Skeletal muscle cell (primary cell): ENCODE measurements around the gene AFM.

Source experiments
- DNase-seq: peaks from one replicate; pipeline ENCODE4 v3.0.0-alpha.2; 2010; ENCODE audit warnings: low read depth
- H3K4me3 ChIP-seq: 2 replicates; pipeline ENCODE4 v1.5.1; 2011; ENCODE audit warnings: low read depth, mild to moderate bottlenecking, control low read depth, low read length, moderate library complexity

Gene AFM, protein sequence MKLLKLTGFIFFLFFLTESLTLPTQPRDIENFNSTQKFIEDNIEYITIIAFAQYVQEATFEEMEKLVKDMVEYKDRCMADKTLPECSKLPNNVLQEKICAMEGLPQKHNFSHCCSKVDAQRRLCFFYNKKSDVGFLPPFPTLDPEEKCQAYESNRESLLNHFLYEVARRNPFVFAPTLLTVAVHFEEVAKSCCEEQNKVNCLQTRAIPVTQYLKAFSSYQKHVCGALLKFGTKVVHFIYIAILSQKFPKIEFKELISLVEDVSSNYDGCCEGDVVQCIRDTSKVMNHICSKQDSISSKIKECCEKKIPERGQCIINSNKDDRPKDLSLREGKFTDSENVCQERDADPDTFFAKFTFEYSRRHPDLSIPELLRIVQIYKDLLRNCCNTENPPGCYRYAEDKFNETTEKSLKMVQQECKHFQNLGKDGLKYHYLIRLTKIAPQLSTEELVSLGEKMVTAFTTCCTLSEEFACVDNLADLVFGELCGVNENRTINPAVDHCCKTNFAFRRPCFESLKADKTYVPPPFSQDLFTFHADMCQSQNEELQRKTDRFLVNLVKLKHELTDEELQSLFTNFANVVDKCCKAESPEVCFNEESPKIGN

DNA sequence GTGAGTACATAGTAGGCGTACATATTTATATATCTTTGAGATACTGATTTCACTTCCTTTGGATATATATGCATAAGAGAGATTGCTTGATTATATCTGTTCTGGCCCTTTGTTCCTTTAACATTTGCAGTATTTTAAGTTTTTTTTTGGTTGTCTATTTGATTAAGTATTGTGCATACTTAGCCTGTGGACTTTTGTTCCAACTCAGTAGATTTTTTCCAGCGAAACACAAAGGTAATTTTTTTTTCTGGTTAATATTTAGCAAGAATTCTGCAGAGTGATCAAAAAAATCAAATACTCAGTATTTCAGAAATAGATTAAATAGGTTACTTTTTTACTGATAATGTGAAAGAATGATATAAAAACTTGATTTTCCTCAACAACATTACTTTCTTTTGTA, at the start of gene AFM:
Gene AFM (plus strand): TSS at position 388 of the 400 bp plus-strand sequence. CDS start 31 bp downstream, outside the sequence.
- no peak for DNase-seq
- no peak within 1 kb of the TSS for H3K4me3 ChIP-seq

DNA sequence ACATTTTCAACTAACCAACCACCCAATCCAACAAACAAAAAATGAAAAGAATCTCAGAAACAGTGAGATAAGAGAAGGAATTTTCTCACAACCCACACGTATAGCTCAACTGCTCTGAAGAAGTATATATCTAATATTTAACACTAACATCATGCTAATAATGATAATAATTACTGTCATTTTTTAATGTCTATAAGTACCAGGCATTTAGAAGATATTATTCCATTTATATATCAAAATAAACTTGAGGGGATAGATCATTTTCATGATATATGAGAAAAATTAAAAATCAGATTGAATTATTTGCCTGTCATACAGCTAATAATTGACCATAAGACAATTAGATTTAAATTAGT, 49.8 kb upstream of the AFM start:
- no peak for DNase-seq
- H3K4me3 ChIP-seq, result no peak overlapping the region

DNA sequence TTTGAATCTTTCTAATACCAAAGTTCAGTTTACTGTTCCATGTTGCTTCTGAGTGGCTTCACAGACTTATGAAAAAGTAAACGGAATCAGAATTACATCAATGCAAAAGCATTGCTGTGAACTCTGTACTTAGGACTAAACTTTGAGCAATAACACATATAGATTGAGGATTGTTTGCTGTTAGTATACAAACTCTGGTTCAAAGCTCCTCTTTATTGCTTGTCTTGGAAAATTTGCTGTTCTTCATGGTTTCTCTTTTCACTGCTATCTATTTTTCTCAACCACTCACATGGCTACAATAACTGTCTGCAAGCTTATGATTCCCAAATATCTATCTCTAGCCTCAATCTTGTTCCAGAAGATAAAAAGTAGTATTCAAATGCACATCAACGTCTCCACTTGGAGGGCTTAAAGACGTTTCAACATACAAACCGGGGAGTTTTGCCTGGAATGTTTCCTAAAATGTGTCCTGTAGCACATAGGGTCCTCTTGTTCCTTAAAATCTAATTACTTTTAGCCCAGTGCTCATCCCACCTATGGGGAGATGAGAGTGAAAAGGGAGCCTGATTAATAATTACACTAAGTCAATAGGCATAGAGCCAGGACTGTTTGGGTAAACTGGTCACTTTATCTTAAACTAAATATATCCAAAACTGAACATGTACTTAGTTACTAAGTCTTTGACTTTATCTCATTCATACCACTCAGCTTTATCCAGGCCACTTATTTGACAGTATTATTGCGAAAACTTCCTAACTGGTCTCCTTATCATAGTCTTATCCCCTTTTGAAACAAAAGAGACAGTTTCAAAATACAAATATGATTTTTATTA, 49.2 kb upstream of the AFM start:
- H3K4me3 ChIP-seq, result no peak overlapping the region
- DNase-seq, result no peak

DNA sequence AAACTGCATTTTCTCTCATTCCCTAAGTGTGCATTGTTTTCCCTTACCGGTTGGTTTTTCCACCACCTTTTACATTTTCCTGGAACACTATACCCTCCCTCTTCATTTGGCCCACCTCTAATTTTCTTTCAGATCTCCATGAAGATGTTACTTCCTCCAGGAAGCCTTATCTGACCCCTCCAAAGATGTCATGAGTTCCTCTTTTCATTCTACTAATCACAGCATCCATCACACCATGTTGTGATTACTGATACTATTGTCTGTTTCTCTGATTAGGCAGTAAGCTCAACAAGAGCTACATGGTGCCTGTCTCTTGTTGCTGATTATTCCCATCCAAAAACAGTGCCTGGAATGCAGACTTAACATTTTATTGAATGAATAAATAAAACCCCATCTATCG, 48.4 kb upstream of the AFM start:
- no peak overlapping the region for H3K4me3 ChIP-seq
- DNase-seq, result no peak

DNA sequence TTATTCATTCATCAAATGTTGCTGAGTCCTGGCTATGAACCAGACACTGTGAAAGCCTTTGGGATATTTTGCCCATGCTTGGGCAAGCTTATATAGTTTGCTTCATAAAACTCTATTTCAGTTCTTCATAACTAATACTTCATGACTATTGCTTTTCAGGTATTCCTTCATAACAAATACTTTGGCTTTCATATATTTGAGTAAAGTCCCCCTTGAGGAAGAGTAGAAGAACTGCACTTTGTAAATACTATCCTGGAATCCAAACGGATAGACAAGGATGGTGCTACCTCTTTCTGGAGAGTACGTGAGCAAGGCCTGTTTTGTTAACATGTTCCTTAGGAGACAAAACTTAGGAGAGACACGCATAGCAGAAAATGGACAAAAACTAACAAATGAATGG, 47.2 kb upstream of the AFM start:
- no peak for DNase-seq

DNA sequence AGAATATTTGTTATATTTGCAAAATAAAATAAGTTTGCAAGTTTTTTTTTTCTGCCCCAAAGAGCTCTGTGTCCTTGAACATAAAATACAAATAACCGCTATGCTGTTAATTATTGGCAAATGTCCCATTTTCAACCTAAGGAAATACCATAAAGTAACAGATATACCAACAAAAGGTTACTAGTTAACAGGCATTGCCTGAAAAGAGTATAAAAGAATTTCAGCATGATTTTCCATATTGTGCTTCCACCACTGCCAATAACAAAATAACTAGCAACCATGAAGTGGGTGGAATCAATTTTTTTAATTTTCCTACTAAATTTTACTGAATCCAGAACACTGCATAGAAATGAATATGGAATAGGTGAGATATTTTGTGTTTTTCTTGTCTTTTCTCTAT, 45.6 kb upstream of the AFM start, which contains the start of gene AFP:
Gene AFP (plus strand): TSS at position 238 of the 400 bp plus-strand sequence. CDS start 42 bp downstream, at position 280.
- H3K4me3 ChIP-seq, result no peak within 1 kb of the TSS
- DNase-seq, result no peak

More for the DNA sequence above, 47.2 kb upstream of the AFM start:
- no peak overlapping the region for H3K4me3 ChIP-seq

DNA sequence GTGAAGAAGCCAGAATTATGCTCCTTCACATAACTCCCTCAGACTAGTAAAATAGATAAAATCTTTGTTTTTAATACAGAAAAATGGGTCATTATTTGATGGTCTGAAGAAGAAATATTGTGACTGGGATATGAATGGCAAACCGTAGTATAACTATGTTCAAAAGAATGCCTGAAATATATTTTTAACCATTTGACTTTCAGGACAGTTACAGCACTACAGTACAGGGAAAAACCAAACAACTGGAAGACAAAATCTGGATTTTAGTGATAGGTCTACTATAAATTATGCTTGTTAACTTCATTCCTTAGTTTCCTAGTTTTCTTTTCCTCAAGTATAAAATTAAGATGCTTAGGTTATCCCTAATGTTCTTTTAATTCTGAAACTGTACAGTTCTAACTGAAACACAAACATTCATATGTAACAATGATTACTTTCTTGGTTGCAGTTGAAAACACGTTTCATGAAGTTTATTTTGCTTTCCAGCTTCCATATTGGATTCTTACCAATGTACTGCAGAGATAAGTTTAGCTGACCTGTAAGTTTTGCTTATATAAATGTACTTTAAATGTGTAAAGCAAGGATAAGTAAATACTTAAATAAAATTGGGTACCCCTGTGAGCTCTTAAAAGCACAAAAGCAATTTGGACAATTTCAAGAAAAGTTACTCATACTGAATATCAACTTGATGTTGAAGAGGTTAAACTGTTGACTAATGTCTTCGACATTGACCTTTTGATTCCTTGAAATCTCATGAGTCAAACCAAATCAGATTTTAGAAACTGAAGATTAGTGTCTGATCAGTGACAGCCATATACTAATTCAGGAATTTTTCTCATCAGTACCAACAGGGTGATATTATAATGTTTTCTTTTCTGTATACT, 44.6 kb upstream of the AFM start:
- H3K4me3 ChIP-seq, result no peak overlapping the region
- DNase-seq, result no peak

DNA sequence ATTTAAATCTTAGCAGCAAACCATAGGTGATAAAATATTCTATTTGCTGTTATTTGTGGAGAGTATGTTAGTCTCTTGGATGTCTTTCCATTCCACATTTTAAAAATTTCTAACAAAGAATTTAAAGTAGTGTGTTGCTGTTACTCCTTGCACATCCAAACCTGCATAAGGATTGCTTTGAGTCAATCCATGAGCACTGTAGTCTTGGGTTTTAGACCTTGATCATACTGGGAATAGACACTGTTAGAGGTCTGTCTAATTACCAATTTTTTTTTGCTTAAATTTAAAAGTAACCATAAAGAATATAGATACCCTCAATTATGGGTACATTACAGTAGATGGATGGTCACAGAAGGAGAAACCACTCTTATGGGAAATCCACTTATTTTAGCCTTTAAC, 44.0 kb upstream of the AFM start:
- H3K4me3 ChIP-seq, result no peak overlapping the region
- no peak for DNase-seq

DNA sequence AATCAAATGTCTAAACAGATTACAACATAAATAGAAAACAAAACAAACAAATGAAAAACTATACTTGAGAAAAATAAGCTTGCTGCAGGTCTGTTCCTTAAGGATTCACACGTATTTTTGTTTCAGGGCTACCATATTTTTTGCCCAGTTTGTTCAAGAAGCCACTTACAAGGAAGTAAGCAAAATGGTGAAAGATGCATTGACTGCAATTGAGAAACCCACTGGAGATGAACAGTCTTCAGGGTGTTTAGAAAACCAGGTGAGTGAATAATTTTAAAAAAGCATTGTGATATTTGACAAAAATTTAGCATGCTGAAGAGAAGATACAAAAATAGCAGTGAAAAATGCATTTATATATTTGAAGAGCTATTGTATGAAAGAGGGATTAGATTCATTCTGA, 43.5 kb upstream of the AFM start:
- no peak overlapping the region for H3K4me3 ChIP-seq
- DNase-seq, result no peak

DNA sequence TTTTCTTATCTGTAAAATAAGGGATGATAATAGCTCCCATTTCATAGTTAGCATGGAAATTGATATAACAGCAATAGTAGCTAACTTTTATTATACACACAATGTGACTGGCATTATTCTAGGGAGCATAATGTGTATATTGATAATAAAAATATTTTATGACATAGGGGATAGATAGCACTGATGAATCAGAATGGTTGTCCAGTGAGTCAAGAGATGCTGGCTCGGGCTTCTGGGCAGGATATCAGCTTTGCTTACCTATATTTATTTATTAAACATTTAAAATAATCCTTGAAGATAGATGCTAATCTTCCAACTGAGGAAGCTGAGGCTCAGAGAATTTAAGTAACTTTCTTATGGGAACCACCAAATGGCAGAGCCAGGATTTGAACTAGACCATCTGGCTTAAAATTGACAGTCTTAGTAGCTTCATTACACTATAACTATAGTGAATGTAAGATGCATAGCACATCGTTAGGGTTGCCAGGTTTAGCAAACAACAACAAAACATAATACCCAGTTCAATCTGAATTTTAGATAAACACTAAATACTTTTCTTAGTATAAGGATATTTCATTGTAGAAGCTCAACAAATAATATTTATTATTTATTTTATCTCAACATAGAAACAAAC, 42.8 kb upstream of the AFM start:
- DNase-seq, result no peak
- no peak overlapping the region for H3K4me3 ChIP-seq

DNA sequence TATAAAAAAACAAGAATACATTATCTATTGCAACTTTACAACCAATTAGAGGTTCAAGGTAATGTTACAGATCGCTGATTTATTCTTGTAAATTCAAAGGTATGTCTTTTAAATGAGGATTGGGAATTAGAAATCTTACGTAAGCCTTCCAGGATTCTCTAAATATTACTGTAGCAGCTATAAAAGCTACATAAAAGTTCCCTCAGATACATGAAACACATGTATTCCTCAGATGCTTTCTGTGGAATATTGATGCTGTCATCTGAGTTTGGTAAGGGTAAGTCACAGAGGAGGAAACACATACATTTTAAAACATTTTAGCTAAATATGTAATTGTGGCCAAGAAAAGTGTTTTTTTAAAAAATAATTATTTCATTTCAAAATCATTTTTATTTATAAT, 42.1 kb upstream of the AFM start:
- no peak overlapping the region for H3K4me3 ChIP-seq
- no peak for DNase-seq

DNA sequence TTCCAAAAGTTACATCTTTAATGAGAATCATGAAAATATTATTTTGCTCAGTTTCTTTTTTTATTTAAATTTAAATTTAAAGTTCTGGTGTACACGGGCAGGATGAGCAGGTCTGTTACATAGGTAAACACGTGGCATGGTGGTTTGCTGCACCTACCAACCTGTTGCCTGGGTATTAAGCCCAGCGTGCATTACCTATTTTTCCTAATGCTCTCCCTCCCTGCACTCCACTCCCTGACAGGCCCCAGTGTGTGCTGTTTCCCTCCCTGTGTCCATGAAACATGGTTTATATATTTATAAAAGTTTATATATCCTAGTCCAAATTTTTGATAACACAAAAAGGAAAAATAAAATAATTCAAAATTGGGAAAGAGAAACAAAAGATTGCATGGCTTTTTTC, 41.6 kb upstream of the AFM start:
- no peak for DNase-seq
- no peak overlapping the region for H3K4me3 ChIP-seq

DNA sequence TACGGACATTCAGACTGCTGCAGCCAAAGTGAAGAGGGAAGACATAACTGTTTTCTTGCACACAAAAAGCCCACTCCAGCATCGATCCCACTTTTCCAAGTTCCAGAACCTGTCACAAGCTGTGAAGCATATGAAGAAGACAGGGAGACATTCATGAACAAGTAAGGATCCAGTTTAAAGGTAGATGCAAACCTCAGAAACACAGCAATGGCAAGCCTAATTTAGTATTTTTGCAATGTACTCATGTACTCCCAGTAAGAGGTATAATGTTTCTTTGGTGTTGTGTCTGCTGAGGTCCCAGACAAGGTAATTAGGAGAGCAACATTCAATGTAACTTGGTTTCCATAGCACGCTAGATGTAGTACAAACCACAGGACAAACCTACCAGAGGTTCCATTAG, 40.9 kb upstream of the AFM start:
- H3K4me3 ChIP-seq, result no peak overlapping the region
- DNase-seq, result no peak

DNA sequence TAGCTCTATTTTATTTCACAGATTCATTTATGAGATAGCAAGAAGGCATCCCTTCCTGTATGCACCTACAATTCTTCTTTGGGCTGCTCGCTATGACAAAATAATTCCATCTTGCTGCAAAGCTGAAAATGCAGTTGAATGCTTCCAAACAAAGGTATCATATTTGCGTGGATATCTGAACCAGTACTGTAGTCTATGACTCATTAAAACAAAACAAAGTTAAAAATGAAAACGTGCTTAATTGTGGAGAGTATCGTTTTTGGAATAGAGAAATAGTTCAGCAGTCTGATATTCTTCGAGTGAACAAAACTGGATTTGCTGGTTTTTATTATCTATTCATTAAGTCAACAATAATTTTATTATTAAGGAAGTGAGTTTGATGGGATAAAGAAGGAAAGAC, 39.3 kb upstream of the AFM start:
- no peak for DNase-seq
- H3K4me3 ChIP-seq, result no peak overlapping the region

DNA sequence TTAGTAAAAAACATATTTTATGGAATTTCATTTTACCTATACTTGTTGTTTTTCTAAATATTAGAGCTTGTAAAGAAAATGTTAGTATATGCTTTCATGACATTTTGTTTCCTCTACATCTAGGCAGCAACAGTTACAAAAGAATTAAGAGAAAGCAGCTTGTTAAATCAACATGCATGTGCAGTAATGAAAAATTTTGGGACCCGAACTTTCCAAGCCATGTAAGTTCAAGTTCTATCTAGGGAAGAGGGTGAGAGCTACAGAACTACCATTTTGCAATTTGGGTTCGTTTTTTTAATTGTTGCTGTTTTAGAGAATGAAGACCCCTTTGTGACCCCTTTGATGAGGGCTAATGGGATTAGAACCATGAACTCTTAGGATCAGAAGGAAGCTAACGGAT, 38.3 kb upstream of the AFM start:
- no peak overlapping the region for H3K4me3 ChIP-seq
- no peak for DNase-seq

DNA sequence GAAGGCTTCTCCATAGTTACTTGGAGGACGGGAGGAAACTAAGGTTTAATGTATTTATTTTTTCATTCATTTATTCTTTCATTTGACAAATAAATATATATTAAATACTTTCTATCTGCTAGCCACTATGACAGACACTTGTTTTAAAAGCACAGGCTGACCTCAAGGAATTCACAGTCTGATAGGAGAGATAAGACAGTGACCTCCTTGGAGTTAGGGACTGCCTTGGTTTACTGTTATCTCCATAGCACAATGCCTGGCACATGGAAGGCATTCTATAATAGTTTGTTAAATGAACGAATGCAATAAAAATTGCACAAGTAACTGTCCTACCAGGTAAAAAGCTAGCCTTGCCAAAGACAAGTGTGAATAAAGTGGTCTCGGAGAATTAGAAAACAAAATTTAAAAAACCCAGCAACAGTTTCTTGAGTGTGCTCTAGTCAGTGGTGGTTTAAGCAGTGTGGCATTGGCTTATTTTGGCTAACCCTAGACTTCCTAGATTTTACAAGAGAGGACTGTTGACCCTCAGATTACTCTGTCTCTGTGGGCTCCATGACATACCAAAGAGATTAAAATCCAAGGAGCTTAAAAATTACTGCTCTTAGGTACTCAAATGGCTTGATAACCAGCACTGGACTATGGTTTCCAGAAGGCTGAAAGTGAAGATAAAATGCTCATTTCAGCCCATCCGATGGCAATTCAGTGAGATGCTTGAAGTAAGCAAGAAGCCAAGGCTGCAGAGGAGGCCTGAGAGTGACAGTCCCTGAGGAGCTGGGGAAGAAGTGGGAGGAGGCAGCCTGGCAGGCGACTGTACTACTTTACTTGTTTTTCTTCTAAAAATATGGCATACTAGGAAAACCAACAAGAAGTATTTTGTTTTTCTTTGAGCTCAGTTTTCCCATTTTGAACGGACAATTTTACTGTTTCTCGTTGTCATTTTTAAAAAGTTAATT, 35.9 kb upstream of the AFM start:
- DNase-seq, result no peak
- H3K4me3 ChIP-seq, result no peak overlapping the region

DNA sequence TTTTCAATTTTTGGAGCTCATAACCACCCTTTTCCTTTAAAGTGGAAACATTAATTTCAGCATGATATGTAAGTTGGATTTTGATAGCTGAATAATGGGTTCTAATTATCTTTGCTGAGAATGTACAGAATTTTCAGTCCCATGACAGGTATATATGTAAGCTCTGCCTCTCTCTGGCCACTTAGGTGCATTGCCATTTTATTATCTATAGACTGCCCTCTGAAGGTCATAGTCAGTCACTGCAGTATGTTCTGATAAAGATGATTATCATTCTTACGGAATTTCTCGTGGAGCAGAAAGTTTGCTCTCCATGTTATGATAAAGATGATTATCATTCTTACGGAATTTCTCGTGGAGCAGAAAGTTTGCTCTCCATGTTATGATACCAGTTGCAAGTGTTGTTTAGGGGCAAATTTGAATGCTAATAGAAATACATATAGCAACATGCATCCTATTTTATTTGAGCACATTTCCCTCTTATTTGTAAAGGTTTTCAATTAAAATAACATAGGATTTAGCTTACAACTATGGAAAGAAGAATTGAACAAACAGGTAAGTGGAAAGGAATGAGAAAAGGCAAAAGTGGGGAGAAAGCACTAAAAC, 35.1 kb upstream of the AFM start:
- DNase-seq, result no peak
- no peak overlapping the region for H3K4me3 ChIP-seq

DNA sequence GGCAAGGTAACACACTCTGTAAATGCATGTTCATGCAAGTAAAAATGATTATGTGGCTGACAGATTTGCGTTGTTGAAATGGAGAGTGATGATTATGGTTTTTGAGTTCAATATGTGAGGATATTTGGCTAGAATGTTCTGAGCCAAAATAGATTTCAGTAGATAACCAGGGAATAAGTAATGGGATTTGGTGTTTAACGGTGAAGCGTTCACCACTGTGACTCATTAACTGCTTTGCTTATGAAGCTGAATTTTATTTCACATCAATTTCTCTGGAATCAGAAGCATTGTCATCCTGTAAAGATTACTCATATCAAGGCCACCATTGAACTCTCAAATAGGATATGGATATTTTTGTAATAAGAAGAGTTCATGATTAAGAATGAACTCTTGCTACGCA, 33.9 kb upstream of the AFM start:
- H3K4me3 ChIP-seq, result no peak overlapping the region
- DNase-seq, result no peak
